Natural killer cell (primary cell): ENCODE measurements around the gene DLEC1. TPM values are rescaled to one million over a fixed set of nuclear protein-coding genes. Genes with fewer than 3 reads are reported as not detected.

Experiments used
- ATAC-seq, 3 donors: fragments of 150-1000 bp in 2 of 3; fragments of 200-7000 bp in 1 of 3; cut with Tn5 transposase; 1 replicate in 1 of 3; 2 replicates in 2 of 3; pipeline ENCODE4 v1.10.0; 2021; ENCODE audit warnings: mild to moderate bottlenecking in 2 of 3, moderate library complexity in 2 of 3
- DNase-seq, 2 donors: peaks; one replicate each; pipeline versions ENCODE4 v3.0.0 to v3.0.0-alpha.2; 2013 to 2021; ENCODE audit warnings: mixed read lengths in 1 of 2
- H3K27ac ChIP-seq: one replicate; pipeline ENCODE4 v1.5.1; 2013; ENCODE audit warnings: mild to moderate bottlenecking, low read length
- H3K27me3 ChIP-seq: one replicate; pipeline ENCODE4 v1.6.1; 2013; ENCODE audit warnings: low read length; ENCODE audit not compliant: control insufficient read depth, insufficient read depth
- H3K36me3 ChIP-seq: one replicate; pipeline ENCODE4 v1.6.1; 2013; ENCODE audit warnings: low read length; ENCODE audit not compliant: control insufficient read depth, insufficient read depth
- H3K4me1 ChIP-seq: one replicate; pipeline ENCODE4 v1.6.1; 2013; ENCODE audit warnings: low read length; ENCODE audit not compliant: control insufficient read depth, insufficient read depth
- H3K4me3 ChIP-seq: one replicate; pipeline ENCODE4 v1.5.1; 2013; ENCODE audit warnings: low read length
- H3K9me3 ChIP-seq: one replicate; pipeline ENCODE4 v1.6.1; 2013; ENCODE audit warnings: low read length; ENCODE audit not compliant: control insufficient read depth, insufficient read depth
- H3K27ac Mint-ChIP-seq, 2 donors: one replicate each; pipeline ENCODE4 v1.8.0; 2022; ENCODE audit warnings: mild to moderate bottlenecking in 2 of 2, mixed read lengths in 2 of 2, moderate library complexity in 1 of 2
- H3K27me3 Mint-ChIP-seq, 2 donors: one replicate each; pipeline ENCODE4 v1.8.0; 2022; ENCODE audit warnings: low read depth in 2 of 2, mixed read lengths in 2 of 2
- H3K36me3 Mint-ChIP-seq: one replicate; pipeline ENCODE4 v1.8.0; 2022; ENCODE audit warnings: mixed read lengths
- H3K4me1 Mint-ChIP-seq, 2 donors: one replicate each; pipeline ENCODE4 v1.8.0; 2022; ENCODE audit warnings: mixed read lengths in 2 of 2
- H3K4me3 Mint-ChIP-seq: one replicate; pipeline ENCODE4 v1.8.0; 2022; ENCODE audit warnings: mild to moderate bottlenecking, moderate library complexity, mixed read lengths
- H3K9me3 Mint-ChIP-seq, 2 donors: one replicate each; pipeline ENCODE4 v1.8.0; 2022; ENCODE audit warnings: mixed read lengths in 2 of 2
- WGBS: methylation state at CpG from one replicate; pipeline ENCODE4 v1.1.7; 2013; ENCODE audit warnings: missing lambda C conversion rate; ENCODE audit not compliant: insufficient coverage; 5-methylcytosine and 5-hydroxymethylcytosine counted together
- intact Hi-C: fragments of 100-400 bp; cut with micrococcal nuclease; formaldehyde crosslinking; loops from one replicate; pipeline ENCODE4 v1.14.2; 2022
- total RNA-seq, 4 donors: library from RNA; stranded (reverse); fragments of 120-200 nt in 1 of 4; gene quantifications; one replicate each; pipeline versions ENCODE4 v1.2.3 to v1.2.4, GENCODE V29; 2013 to 2022
- TF ChIP-seq, protein P1 (sequence below): fragments of 200-600 bp; IDR thresholded peaks from one replicate; pipeline ENCODE4 v1.8.0; 2022; ENCODE audit warnings: antibody characterized with exemption

DLEC1 gene
- total RNA-seq, 3 donors from 2014 or later (not counting 1 experiment from before 2014, with no cell fraction given), result 6.1 to 7.5 (median 7.0) TPM

DNA sequence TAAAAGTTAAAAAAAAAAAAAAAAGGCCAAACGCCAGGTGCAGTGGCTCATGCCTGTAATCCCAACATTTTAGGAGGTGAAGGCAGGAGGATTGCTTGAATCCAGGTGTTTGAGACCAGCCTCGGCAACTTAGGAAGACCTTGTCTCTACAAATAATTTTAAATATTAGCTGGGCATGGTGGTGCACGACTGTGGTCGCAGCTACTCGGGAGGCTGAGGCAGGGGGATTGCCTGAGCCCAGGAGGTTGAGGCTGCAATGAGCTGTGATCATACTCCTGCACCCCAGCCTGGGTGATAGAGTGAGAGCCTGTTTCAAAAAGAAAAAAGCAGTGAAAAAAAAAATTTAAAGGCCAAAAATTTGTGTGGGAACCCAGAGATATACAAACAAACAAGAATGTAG lies 2.7 kb upstream of the DLEC1 start:
- peaks cover 33 to 36% of the 10 kb centered on the region in 2 donors for H3K4me1 Mint-ChIP-seq
- ATAC-seq (no peak), DNase-seq (no peak)
- intact Hi-C loops, result no loop called here
- H3K36me3 Mint-ChIP-seq, result no peaks in the 10 kb centered on the region
- TF ChIP-seq, protein P1, sequence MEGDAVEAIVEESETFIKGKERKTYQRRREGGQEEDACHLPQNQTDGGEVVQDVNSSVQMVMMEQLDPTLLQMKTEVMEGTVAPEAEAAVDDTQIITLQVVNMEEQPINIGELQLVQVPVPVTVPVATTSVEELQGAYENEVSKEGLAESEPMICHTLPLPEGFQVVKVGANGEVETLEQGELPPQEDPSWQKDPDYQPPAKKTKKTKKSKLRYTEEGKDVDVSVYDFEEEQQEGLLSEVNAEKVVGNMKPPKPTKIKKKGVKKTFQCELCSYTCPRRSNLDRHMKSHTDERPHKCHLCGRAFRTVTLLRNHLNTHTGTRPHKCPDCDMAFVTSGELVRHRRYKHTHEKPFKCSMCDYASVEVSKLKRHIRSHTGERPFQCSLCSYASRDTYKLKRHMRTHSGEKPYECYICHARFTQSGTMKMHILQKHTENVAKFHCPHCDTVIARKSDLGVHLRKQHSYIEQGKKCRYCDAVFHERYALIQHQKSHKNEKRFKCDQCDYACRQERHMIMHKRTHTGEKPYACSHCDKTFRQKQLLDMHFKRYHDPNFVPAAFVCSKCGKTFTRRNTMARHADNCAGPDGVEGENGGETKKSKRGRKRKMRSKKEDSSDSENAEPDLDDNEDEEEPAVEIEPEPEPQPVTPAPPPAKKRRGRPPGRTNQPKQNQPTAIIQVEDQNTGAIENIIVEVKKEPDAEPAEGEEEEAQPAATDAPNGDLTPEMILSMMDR, result no peak
- H3K27ac Mint-ChIP-seq, result peak overlapping the region in 1 of 2 donors; percentile 95
- H3K27ac ChIP-seq, result no peak overlapping the region
- peaks cover 34% of the 10 kb centered on the region for H3K4me1 ChIP-seq
- H3K27me3 Mint-ChIP-seq, result peaks cover 3 to 6% of the 10 kb centered on the region in 2 donors
- H3K27me3 ChIP-seq, result no peaks in the 10 kb centered on the region
- 98% methylated on average over 4 of the region's 5 CpGs for WGBS
- H3K9me3 ChIP-seq, result no peaks in the 10 kb centered on the region
- no peak overlapping the region for H3K4me3 Mint-ChIP-seq
- peaks cover 0 to 5% of the 10 kb centered on the region in 2 donors for H3K9me3 Mint-ChIP-seq
- H3K4me3 ChIP-seq, result no peak overlapping the region
- H3K36me3 ChIP-seq, result no peaks in the 10 kb centered on the region

DNA sequence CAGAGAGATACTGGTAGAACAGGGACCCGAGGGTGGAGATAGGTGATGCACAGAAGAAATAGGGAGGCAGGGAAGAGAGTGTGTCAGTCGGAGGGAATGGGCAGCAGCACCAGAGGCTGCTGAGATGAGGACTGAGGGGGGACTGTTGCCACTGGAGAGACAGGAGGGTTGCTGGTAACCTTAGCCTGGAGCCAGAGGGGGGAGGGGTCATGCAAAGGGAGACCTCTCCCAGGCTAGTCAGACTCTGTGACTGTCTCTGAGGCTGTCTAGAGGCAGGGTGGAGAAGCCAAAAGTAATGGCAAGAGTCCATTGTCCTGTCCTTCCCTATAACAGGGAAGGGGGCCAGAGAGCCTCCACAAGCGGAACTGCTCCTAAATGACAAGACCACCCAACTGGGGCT lies 2.1 kb upstream of the DLEC1 start:
- TF ChIP-seq, protein P1, result no peak
- DNase-seq (no peak), ATAC-seq (no peak)
- H3K4me3 ChIP-seq, result no peak overlapping the region
- peaks cover 3 to 5% of the 10 kb centered on the region in 2 donors for H3K27me3 Mint-ChIP-seq
- intact Hi-C loops, result no loop called here
- no peaks in the 10 kb centered on the region for H3K36me3 Mint-ChIP-seq
- peak overlapping the region; percentile 29 for H3K4me3 Mint-ChIP-seq
- H3K4me1 ChIP-seq, result peaks cover 31% of the 10 kb centered on the region
- H3K27ac ChIP-seq, result no peak overlapping the region
- H3K4me1 Mint-ChIP-seq, result peaks cover 32% of the 10 kb centered on the region in 2 donors
- no peaks in the 10 kb centered on the region for H3K36me3 ChIP-seq
- H3K9me3 Mint-ChIP-seq, result peaks cover 0 to 5% of the 10 kb centered on the region in 2 donors
- peak overlapping the region in 1 of 2 donors; percentile 95 for H3K27ac Mint-ChIP-seq
- no peaks in the 10 kb centered on the region for H3K9me3 ChIP-seq
- no peaks in the 10 kb centered on the region for H3K27me3 ChIP-seq
- WGBS, result over 99% methylated on average over 3 of the region's 3 CpGs

DNA sequence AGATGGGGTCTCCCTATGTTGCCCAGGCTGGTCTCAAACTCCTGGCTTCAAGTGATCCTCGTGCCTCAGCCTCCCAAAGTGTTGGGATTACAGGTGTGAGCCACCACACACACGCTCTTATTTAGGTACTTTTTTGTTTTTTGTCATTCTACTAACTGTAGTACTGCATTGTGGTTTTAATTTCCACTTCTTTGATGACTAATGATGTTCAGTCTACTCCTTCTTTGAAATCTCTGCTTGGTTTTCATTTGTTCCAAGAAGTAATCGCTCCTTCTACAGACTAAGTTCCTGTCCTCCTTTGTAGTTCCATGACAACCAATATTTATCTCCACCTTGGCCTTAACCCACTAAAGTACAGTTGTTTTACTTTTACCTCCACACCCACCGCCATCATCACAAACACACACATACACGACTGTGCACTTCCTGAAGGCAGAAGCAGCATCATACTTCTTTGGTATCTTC lies 529 bp upstream of the DLEC1 start:
- Histone ChIP-seq H3K9me3 (no peaks in the 10 kb centered on the region), H3K36me3 (no peaks in the 10 kb centered on the region), H3K27ac (peak overlapping the region; percentile 91), H3K4me3 (peak overlapping the region; percentile 52), H3K27me3 (no peaks in the 10 kb centered on the region), H3K4me1 (peaks cover 31% of the 10 kb centered on the region)
- H3K4me3 Mint-ChIP-seq, result peak overlapping the region; percentile 84
- peak in 1 of 2 donors; percentile 69 for DNase-seq
- H3K36me3 Mint-ChIP-seq, result no peaks in the 10 kb centered on the region
- intact Hi-C loops, result loop anchor here (2.0 kb wide), 1 partner anchor 42 kb away; no protein-coding TSS in a partner anchor
- peak; percentile 14 to 46 (median 32) for ATAC-seq
- WGBS, result 24% methylated on average over 5 of the region's 5 CpGs
- TF ChIP-seq, protein P1, result no peak
- peak overlapping the region; percentile 85 to 95 for H3K27ac Mint-ChIP-seq
- peaks cover 1 to 5% of the 10 kb centered on the region in 2 donors for H3K27me3 Mint-ChIP-seq
- peaks cover 0 to 5% of the 10 kb centered on the region in 2 donors for H3K9me3 Mint-ChIP-seq
- H3K4me1 Mint-ChIP-seq, result peaks cover 32% of the 10 kb centered on the region in 2 donors

DNA sequence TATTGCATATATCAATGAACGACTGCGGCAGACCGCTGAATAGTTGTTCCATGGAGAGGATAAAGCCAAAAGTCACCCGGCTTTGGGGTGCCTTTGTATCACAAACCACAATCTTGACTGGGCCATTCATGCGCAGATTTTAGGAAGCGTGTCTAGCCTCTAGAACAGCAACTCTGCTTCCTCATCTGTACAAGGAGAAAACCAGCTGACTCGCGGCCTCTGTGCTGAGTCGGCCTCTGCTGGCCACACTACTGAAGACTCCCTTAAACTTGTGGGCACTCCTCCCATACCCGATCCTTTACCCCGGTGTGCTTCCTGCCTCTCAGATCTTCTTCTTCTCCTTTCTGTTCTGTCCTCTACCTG lies 872 bp downstream of the DLEC1 start:
- Mint-ChIP-seq H3K9me3 (peaks cover 0 to 5% of the 10 kb centered on the region in 2 donors), H3K4me1 (peaks cover 32% of the 10 kb centered on the region in 2 donors), H3K27me3 (no peaks in the 10 kb centered on the region), H3K4me3 (peak overlapping the region; percentile 84), H3K36me3 (no peaks in the 10 kb centered on the region), H3K27ac (peak overlapping the region; percentile 85 to 95)
- Histone ChIP-seq H3K9me3 (no peaks in the 10 kb centered on the region), H3K4me3 (peak overlapping the region; percentile 52), H3K36me3 (no peaks in the 10 kb centered on the region), H3K27me3 (no peaks in the 10 kb centered on the region), H3K4me1 (peaks cover 31% of the 10 kb centered on the region), H3K27ac (peak overlapping the region; percentile 91)
- ATAC-seq (peak; percentile 60 to 81 (median 69)), DNase-seq (peak; percentile 47 to 75)
- 2% methylated on average over 11 of the region's 11 CpGs for WGBS
- TF ChIP-seq, protein P1, result peak; percentile 45
- intact Hi-C loops, result loop anchor here (1.0 to 2.0 kb wide), 4 partner anchors 36 to 125 kb away; partner anchors contain the start of gene OXSR1
